Measurements from ENCODE around the gene EIF2S3. TPM values are rescaled to one million over a fixed set of nuclear protein-coding genes. Genes with fewer than 3 reads are reported as not detected.

The EIF2S3 gene
- total and polyA plus RNA-seq, 2 of the 8 experiments (the other 6 are each of a cell fraction or from before 2014, with no cell fraction given), result 65.5 to 259 TPM

GRCh38 chrX:24085101-24085500, 30.3 kb downstream of the EIF2S3 start:
- no peaks in the 10 kb centered on the region for H3K36me3 ChIP-seq (ENCODE audit: control insufficient read depth in 2 of 4, insufficient read depth in 4 of 4, low read length in 3 of 4)
- no peaks in the 10 kb centered on the region for H4K20me1 ChIP-seq (replicated peaks in 1 of 2; ENCODE audit: control insufficient read depth in 1 of 2, insufficient read depth in 2 of 2, low read length in 2 of 2)
- WGBS, 2 experiments (ENCODE audit: extremely low coverage in 1 of 2, insufficient coverage in 1 of 2, insufficient read length in 1 of 2, insufficient replicate concordance in 2 of 2, low coverage in 1 of 2, low lambda C conversion rate in 2 of 2, missing lambda C conversion rate in 1 of 2), result 88% methylated on average over 6 of the region's 6 CpGs; no CpG with 5 or more reads in 1 of the 2 experiments
- no peaks in the 10 kb centered on the region for H3K79me1 ChIP-seq (ENCODE audit: low read depth, low read length)
- no peaks in the 10 kb centered on the region for H3K27me3 ChIP-seq (replicated peaks in 1 of 4; ENCODE audit: control insufficient read depth in 3 of 4, extremely low read depth in 1 of 4, insufficient read depth in 3 of 4, low read length in 3 of 4)
- H2BK12ac ChIP-seq (ENCODE audit: low read depth, low read length), result no peak overlapping the region
- H2BK15ac ChIP-seq (ENCODE audit: low read length), result no peak overlapping the region
- H4K5ac ChIP-seq (ENCODE audit: insufficient read length, low read depth, low read length), result no peak overlapping the region
- no peak overlapping the region for H4K8ac ChIP-seq (ENCODE audit: extremely low read depth, insufficient read depth, low read length)
- no peak overlapping the region for H2BK20ac ChIP-seq (ENCODE audit: low read length)
- FAIRE-seq, result no peak
- H4K91ac ChIP-seq (replicated peaks; ENCODE audit: insufficient read length, low read length), result no peak overlapping the region
- no peaks in the 10 kb centered on the region for H3K9me3 ChIP-seq (ENCODE audit: insufficient read depth in 2 of 2, low read depth in 1 of 2, low read length in 1 of 2)
- no peak overlapping the region for H3K4me2 ChIP-seq (ENCODE audit: insufficient read depth in 1 of 2, low read depth in 2 of 2, low read length in 2 of 2)
- DNase-seq (ENCODE audit: low read depth in 1 of 2, low spot score in 2 of 2), result no peak
- H2BK5ac ChIP-seq (ENCODE audit: low read depth, low read length), result no peak overlapping the region
- H3K23ac ChIP-seq (ENCODE audit: insufficient read length), result no peak overlapping the region
- no peaks in the 10 kb centered on the region for H3K4me1 ChIP-seq (replicated peaks in 1 of 4; ENCODE audit: control insufficient read depth in 3 of 4, insufficient read depth in 4 of 4, low read length in 3 of 4)
- H2AFZ ChIP-seq (ENCODE audit: low read length), result no peak overlapping the region
- no peak overlapping the region for H3K27ac ChIP-seq (ENCODE audit: low read depth, low read length)
- H3K23me2 ChIP-seq (ENCODE audit: low read depth, low read length), result no peaks in the 10 kb centered on the region
- H3K56ac ChIP-seq (replicated peaks; ENCODE audit: insufficient read length, low read depth, low read length), result no peak overlapping the region
- no peak overlapping the region for H3K4ac ChIP-seq (replicated peaks; ENCODE audit: insufficient read length, low read depth, low read length)
- ChIA-PET POLR2A (ENCODE audit: partially characterized antibody) (interaction anchor here (1.0 kb wide), 1 partner anchor 31 kb away, joined by 3 read pairs; the partner anchor contains the start of gene EIF2S3), CTCF (ENCODE audit: partially characterized antibody) (interaction anchor here (0.6 kb wide), 1 partner anchor 44 kb away, joined by 3 read pairs; no protein-coding TSS in a partner anchor)
- H2BK120ac ChIP-seq (replicated peaks; ENCODE audit: low read depth, low read length), result no peak overlapping the region
- no peak overlapping the region for H3K18ac ChIP-seq (ENCODE audit: extremely low read depth, low read length)
- H2AK5ac ChIP-seq (ENCODE audit: low read depth, low read length), result no peak overlapping the region
- H3K9ac ChIP-seq (replicated peaks in 1 of 4; ENCODE audit: extremely low read depth in 1 of 4, low read depth in 3 of 4, low read length in 3 of 4), result no peak overlapping the region
- no peak overlapping the region for H3K14ac ChIP-seq (ENCODE audit: insufficient read length)
- H3K79me2 ChIP-seq (ENCODE audit: control insufficient read depth in 1 of 2, insufficient read depth in 2 of 2, low read length in 2 of 2), result no peaks in the 10 kb centered on the region
- H3K4me3 ChIP-seq (ENCODE audit: extremely low read depth in 1 of 4, insufficient read depth in 2 of 4, low read depth in 3 of 4, low read length in 4 of 4), result no peak overlapping the region
- no peak for TF ChIP-seq POU5F1 (IDR thresholded peaks at IDR 0.05; ENCODE audit: low read depth, low read length)
- TF ChIP-seq BACH1 (IDR thresholded peaks at IDR 0.05; ENCODE audit: low read length), result no peak
- TF ChIP-seq TBP (IDR thresholded peaks at IDR 0.05; ENCODE audit: low read depth, low read length), result no peak
- TF ChIP-seq, protein P1, sequence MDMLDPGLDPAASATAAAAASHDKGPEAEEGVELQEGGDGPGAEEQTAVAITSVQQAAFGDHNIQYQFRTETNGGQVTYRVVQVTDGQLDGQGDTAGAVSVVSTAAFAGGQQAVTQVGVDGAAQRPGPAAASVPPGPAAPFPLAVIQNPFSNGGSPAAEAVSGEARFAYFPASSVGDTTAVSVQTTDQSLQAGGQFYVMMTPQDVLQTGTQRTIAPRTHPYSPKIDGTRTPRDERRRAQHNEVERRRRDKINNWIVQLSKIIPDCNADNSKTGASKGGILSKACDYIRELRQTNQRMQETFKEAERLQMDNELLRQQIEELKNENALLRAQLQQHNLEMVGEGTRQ (IDR thresholded peaks at IDR 0.05; ENCODE audit: low read length), result no peak
- TF ChIP-seq EP300 (IDR thresholded peaks at IDR 0.05; ENCODE audit: borderline replicate concordance in 1 of 2, low read depth in 2 of 2, low read length in 2 of 2), result no peak
- TF ChIP-seq SRF (IDR thresholded peaks at IDR 0.05; ENCODE audit: low read depth, low read length), result no peak
- no peak for TF ChIP-seq MAX (IDR thresholded peaks at IDR 0.05)
- no peak for TF ChIP-seq ATF2 (IDR thresholded peaks at IDR 0.05; ENCODE audit: low read length)
- TF ChIP-seq SP1 (IDR thresholded peaks at IDR 0.05; ENCODE audit: low read depth, low read length), result no peak
- no peak for TF ChIP-seq POLR2A (IDR thresholded peaks at IDR 0.05; ENCODE audit: control extremely low read depth in 1 of 2, low read depth in 2 of 2, low read length in 2 of 2)
- no peak for TF ChIP-seq KDM1A (IDR thresholded peaks at IDR 0.05; ENCODE audit: borderline replicate concordance, low read length)
- no peak for TF ChIP-seq CHD2 (IDR thresholded peaks at IDR 0.05; ENCODE audit: low read length)

Data from H1 (cell line).